HG03432 (cell line): ENCODE data around the gene PEX14.

Source experiments
- ATAC-seq: cut with Tn5 transposase; IDR thresholded peaks from one replicate; pipeline ENCODE4 v1.9.1; 2021; ENCODE audit warnings: mild to moderate bottlenecking, moderate library complexity; ENCODE audit not compliant: unreplicated experiment

Gene PEX14

DNA sequence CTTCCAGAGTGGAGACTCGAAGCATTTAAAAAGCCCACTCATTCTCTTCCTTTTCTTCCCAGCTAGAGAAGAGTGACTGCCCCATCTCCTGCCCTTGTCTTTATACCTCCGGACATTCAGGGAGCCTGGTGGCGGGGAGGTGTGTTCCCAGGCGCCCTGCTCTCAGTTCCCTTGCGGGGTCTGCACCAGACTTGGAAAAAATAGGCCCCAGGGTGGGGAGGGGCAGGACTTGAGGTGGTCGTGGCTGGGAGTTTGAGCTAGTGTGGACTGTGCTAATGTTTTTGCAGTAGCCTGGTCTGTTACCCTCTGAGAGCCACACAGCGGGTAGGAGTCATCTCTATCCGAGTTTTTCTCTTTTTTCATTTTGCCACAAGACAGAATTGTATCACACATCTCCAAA lies 139.1 kb downstream of the PEX14 start:
- ATAC-seq = no peak

DNA sequence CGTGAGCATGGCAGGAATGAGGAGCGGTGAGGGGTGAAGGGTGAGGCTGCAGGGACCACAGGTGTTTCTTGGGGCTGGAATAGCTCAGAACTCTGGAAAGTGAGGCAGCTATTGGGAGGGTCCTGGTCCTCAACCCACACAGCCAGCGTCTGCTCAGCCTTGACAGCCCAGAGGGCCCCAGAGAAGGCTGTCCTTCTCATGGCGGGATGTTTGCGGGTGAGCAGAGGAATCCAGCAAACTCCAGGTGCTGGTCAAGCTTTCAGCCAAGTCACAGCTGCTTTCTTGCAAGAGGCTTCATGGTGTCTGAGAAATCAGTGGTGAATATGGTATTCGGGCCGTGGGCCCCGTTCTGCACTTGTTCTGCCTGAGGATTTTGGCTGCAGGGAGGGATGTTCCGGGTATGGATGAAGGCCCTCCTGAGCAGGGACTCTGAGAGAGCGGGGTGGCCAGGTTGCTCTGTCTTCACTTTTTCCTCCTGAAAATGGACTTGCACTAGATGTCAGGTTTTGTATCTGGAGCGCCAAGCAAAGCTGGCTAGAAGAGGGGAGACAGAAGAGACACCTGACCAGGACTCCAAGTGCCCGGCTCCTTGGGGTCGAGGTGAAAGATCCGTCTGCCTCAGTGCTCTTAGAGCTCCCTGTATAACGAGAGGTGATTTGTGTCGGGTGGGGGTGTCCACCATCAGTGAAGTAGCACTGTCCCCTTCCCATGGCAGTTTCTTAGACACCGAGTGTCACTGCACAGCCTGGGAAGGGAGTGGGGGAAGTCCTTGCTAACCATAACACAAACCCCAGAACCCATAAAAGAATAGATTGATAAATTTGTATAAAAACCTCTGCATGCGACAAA lies 139.9 kb downstream of the PEX14 start:
- ATAC-seq = no peak

DNA sequence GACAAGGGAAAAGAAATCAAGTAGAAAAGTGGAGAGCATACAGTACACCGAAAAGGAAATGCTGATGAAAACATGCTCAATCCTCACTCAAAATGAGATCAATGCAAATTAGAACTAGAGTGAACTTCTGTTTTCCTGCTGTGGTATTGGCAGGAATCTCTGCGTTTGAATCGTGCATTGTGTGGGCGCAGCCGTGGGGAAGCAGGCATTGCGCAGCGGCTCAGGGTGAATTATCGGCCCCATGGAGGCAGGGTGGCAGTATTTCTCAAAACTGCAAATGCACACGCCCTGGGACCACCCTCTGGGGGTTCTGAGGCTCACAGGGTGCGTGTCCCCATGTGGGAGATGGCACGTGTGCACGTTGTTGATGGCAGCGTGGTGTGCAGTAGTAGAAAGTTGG lies 140.6 kb downstream of the PEX14 start:
- ATAC-seq = no peak

DNA sequence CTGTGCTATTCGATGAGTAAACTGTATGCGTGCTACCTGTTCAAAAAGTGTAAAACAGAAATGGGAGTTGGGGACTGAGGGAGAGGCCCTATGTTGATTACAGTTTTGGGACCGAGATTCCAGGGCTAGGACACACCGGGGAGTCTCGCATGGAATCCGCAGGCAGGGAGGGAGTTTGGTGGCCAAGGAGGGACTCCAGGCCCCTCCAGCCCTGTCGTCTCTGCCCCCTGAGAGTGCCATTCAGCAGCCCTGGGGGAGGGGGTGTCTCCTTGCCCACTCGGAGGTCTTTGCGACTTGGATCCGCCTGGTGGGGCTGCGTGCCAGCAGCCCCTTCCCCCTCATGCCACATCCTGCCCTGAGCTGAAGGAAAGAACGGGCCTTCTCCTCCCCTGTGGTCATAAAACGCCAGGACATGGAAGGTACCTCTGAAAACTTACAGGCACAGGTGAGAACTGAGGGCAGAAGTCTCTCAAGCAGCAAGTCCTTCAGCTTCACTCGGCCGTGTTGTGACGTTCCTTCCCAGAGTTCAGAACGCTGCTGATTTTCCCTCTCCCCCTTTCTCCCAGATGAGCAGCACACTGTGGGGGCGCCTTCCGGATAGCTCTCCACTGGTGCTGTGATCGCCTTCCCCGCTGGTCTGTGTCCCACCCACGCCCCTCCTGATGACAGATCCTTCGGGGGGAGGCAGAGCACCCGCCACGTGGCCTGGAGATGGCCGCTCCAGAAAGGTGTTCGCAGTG lies 141.4 kb downstream of the PEX14 start:
- no peak for ATAC-seq

DNA sequence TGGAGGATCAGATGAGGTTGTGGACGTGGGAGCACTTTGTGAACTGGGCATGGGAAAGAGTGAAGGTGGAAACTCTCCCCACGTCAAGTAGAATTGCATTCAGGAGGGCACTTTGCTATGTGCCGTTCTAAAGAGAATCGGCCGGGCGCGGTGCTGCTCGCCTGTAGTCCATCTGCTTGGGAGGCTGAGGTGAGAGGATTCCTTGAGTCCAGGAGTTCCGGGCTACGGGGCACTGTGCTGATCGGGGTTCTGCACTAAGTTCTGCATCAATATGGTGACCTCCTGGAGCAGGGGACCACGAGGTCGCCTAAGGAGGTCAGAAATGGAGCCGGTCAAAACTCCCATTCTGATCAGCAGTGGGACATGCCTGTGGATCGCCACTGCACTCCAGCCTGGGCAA lies 141.9 kb downstream of the PEX14 start:
- ATAC-seq = no peak

DNA sequence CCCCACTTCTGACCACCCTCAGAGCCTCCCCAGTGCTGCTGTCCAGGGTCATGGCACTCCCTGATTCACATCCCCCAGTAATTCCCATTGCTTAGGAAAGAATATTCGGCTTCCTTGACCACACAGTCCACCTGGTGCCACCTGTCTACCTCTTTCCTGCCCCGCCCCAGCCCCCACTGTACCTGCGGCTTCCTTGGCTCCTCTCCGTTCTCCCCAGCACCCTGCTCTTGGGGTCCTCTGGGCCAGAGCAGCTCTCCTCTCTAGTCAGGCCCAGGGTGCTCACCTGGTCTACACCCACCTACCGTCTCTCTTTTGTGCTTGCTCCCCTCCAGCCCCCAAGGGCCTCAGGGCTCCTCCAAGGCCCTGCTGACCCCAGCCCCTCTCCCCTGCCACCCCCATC lies 142.6 kb downstream of the PEX14 start:
- no peak for ATAC-seq

DNA sequence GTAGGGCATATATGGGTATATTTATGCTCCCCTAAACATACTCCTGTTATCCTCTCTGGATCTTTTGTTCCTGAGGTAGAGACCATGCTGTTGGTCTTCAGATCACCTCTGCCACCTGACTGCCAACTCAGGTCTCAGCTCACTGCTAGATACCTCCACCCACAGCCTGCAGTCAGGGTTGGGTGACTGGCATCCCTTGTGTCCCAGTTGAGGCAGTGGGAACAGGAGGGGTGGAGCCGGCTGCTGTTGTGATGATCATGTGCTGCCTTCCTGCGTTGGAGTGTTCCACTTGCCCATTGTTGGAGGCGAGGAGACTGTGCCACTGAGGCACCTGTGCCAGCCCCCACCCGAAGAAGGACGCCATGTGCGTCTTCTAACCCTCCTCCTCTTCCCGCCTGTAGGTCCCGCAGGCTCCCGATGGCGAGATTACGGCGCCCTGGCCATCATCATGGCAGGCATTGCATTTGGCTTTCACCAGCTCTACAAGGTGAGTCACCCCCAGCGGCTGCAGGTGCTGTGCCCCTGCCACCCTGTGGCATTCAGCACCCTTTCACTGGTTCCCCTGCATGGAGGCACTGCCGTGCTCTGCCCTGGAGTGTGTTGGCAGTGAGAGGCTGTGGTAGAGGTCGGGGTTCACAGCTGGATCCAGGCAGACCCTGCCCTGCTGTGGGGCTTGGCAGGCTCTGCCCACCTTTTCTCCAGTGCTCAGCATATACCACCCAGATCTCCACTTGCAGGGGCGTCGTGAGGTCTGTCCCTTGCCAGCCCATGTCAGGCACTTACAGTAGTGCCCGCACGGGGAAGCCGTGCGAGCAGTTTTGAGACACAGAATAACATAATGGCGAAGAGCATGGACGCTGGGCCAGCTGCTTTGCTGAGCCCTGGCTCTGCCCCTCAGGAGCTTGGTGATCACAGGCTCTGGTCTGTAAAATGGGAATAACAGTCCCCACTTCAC lies 143.5 kb downstream of the PEX14 start:
- no peak for ATAC-seq

DNA sequence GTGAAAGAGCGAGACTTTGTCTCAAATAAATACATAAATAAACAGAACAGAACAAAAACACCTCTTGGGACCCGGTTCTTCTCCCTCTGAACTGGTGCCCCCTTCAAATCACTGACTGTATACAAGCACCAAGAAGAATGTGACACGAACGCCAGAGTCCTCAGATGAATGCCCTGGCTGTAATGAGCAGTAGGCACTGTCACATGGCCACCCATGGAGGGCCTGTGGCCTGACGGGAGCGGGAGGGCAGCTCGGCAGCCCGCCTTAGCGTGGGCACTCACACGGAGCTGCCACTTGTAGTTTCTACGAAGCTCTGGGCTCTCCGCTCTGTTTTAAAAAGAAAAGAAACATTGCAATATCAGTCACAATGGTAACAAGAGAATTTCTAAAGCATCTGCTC lies 146.0 kb downstream of the PEX14 start:
- no peak for ATAC-seq

DNA sequence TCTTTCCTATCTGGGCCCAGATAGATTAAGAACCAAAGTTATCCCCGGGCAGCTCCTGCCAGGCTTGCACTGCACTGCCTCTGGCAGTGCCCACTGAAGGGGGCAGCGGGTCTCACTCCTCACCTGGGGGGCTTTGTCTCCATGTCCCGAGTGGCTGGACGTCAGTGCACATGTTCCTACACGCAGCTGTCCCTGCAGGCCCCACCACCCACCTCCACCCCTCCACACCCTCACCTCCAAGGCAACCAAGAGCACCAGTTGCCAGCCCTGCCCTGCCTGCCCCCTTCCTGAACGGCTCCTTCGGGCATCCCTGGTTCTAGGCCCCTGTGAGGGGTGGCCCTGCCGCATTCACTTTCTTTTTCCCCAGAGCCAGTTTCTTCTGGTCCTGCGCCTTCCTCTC lies 147.2 kb downstream of the PEX14 start:
- no peak for ATAC-seq

DNA sequence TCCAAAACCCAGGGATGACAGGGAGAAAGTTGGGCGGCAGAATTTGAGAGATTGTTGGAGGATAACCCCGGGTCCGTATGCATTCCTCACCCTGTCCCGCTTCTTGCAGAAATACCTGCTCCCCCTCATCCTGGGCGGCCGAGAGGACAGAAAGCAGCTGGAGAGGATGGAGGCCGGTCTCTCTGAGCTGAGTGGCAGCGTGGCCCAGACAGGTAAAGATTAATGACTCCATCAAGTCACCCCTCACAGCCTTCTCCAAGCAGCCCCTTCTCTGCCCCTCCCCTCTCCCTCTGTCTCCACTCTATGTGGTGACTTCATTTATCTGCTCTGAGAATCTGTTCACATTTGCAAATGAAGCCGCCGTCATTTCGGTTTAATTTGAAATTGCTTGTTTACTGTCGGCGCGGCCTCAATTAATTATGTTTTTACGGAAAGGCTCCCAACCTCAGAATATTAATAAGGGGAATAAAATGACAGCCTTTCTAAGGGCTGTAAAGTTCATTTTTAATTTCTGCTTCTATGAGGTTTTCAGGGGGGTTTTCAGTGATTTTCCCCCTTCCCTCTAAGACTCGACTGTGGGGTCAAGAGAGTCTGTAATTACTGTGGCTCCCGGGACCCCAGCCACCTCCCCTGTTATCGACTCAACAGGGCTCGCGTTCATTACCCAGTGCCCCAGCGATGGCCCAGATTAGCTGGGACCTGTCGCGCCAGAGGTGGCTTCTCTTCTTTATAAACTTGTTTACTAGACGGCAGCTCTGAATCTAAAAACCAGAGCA lies 148.3 kb downstream of the PEX14 start:
- ATAC-seq = no peak

DNA sequence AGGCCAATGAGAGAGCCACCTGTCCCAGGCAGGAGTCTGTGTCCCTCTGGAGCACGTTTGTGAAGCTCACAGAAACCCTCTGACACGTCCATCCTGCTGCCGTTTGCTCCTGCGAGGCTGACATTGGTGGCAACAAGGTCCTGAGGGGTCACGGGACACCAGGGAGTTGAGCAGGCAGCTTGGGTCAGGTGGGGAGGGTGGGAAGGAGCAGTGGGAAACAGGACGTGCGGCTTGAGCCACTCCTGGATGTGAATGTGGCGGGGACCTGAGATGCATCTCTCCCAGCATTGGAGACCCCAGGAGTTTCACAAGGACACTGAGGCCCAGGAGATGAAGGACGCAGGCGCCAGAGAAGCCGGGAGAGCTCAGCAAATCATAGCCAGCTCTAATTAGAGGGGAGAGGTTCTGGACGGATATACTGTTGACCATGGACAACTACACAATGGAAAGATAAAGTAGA lies 149.0 kb downstream of the PEX14 start:
- no peak for ATAC-seq

DNA sequence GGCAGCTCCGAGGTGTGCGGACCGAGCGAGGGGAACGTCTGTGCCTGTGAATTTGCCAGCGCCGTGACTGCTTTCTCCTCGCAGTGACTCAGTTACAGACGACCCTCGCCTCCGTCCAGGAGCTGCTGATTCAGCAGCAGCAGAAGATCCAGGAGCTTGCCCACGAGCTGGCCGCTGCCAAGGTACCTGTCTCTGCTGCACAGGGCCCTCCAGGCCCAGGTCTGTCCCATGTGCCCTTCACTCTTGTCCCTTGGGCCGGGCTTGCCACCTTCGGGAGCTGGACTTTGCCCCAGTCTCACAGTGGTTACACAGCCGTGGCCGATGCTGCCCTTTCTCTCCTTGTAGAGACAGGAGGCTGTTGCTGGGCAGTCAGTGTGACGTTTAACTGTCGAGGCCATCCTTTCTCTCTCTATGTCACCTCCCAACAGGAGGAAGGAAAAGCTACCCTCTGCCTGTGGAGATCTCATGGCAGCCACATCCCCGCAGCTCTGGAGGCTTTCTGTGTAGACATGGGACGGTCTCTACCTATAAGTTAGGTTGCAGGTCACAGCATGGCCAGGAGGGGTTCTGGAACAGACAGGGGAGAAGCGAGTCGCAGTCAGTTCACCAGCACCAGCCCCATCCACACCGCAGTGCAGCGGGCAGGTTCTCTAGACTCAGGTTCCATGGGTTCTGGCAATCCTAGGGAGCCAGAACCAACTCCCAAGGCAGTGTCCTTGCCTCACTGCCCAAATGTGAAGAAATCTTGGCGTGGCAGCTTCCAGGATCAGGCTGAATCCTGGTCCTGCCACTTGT lies 149.7 kb downstream of the PEX14 start:
- no peak for ATAC-seq

DNA sequence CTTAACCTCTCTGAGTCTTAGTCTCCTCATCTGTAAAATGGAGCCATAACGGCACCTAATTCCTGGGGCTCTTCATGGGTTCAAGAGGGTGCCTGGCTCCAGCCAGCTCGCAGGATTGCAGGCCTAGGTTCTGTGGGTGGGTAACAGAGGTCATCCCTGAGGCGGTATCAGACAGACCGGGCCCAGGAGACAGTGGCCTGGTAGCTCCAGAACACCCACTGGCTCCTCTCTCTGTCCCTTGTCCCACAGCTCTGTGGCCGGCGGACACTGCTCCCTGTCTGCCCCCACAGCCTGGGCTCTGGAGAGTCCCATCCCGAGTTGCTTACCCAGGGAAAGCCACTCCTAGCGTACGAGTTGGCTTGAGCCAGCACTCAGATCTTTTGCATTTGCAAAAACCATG lies 150.3 kb downstream of the PEX14 start:
- no peak for ATAC-seq

DNA sequence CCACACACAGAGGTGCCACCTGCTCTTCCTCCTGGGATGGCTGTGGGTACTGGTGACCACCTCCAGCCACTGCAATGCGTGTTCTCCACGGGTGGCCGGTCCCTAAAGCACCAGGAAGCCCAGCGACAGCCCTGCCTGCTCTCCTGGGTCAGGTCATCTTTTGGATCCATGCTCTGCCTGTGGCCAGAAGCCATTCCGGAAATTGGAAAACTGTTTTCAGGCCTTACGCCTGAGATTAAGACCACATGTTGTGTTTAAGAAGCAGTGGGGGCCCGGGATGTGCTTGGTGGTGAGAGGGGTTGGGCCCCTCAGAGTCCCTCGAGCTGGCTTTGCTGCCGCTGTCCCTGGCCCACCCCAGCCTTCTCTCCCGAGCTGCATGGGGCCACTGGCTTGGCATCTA lies 150.8 kb downstream of the PEX14 start:
- no peak for ATAC-seq

DNA sequence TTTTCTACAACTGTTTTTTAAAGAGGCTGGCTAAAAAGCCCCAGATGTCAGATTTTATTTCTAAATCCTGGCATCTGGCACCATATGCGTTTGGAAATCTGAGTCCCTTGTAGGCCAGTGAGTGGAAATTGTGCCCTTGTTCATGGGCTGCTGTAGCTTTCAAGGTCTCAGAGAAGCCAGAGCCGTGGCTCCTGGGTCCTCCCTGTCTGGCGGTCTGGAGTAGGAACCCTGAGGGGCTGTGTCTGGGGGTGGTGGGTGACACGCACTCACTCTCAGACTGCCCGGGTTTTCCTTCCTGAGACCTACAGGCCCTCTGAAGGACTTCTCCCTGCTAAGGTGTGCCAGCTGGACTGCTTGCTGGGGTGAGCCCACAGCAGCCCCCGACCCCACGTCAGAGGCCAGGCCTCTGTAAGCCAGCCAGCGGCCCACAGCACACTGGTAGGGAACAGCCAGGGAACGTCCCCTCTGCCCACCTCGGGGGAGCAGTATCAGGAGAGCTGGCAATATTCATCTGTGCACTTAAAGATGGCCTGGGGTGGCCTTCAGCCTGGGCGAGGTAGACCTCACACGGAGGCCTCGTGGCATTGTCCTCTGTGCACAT lies 151.5 kb downstream of the PEX14 start:
- ATAC-seq = no peak

DNA sequence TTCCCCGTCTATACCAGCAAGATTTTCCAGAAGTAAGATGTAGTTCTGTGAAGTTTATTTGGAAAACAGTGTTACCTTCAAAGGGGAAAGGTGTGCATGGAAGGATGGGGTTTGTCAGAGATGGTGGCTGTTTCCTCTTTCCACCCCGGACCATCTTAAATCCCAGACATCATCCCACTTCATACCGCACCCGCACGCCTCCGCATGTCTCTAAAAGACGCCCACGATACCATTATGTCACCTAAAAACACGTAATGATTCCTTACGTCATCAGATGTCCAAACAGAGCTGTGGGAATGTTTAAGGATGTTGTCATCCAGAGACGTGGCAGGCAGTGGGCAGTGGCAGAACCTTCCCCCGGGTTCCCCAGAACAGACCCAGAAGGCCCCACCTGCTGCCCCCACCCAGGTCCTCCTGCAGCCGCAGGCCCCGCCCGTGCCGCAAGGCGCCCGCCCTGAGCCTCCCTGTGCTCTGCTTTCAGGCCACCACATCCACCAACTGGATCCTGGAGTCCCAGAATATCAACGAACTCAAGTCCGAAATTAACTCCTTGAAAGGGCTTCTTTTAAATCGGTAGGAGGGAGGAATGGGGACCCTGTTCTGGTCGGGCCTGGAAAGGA lies 152.2 kb downstream of the PEX14 start:
- ATAC-seq = no peak

DNA sequence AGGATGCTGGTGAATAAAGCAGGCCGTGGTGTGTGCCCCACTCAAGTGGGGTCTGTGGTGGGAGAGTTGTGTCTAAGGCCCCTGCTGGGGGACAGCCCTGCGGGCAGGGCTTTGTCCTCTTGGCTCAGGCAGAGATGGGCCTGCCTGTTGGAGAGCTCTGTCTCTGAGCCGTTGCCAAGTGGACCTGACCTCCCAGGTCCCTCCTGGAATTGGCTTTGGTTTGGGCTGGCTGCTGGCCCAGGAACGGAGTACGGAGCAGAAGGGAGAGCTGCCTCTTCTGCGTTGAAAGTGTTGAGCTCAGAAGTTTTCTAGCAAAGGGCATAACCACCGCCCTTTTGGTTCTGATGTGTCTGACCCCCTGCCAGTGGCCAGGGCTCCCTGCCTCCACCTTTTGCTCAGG lies 153.9 kb downstream of the PEX14 start:
- no peak for ATAC-seq

DNA sequence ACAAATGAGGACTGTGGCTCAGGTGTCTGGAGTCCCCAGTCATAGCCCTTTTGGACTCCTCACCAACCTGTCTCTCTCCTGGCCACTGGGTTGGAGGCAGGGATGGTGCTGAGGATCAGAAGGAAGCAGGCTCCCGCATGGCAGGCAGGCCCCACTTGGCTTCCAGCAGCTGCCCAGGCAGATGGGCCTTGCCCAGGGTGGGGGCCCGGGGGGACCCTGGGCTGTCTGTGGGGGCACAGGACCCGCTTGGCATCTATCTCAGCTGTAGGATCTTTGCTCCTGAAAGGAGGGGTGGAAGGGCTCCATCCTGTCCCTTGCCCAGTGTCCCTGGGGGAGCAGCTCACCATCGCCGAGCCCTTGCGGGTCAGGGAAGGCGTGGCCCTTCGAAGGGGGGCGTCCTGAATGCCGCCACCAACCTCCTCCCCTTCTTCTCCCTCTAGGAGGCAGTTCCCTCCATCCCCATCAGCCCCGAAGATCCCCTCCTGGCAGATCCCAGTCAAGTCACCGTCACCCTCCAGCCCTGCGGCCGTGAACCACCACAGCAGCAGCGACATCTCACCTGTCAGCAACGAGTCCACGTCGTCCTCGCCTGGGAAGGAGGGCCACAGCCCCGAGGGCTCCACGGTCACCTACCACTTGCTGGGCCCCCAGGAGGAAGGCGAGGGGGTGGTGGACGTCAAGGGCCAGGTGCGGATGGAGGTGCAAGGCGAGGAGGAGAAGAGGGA lies 154.5 kb downstream of the PEX14 start:
- no peak for ATAC-seq
